Smooth muscle cell (in vitro differentiated cells): ENCODE measurements around the gene NFATC1. TPM values are rescaled to one million over a fixed set of nuclear protein-coding genes. Genes with fewer than 3 reads are reported as not detected.

Source experiments
- DNase-seq: peaks from one replicate; lab custom pipeline; 2025; ENCODE audit not compliant: unreplicated experiment; lab: John Stamatoyannopoulos, UW
- H2AFZ ChIP-seq: fragments of 200-600 bp; sonication (generic); 2 replicates; pipeline ENCODE4 v1.6.0; 2016; ENCODE audit warnings: antibody characterized with exemption, low read depth, mild to moderate bottlenecking
- H3F3A ChIP-seq: fragments of 200-600 bp; sonication (generic); 2 replicates; pipeline ENCODE4 v1.6.0; 2017; ENCODE audit warnings: antibody characterized with exemption, low read depth
- H3K27ac ChIP-seq: fragments of 200-600 bp; sonication (generic); 2 replicates; pipeline ENCODE4 v1.5.1; 2016; ENCODE audit warnings: low read depth, mild to moderate bottlenecking
- H3K27me3 ChIP-seq: fragments of 200-600 bp; sonication (generic); 2 replicates; pipeline ENCODE4 v1.6.1; 2016; ENCODE audit warnings: low read depth, mild to moderate bottlenecking
- H3K36me3 ChIP-seq: fragments of 200-600 bp; sonication (generic); 2 replicates; pipeline ENCODE4 v1.5.1; 2016; ENCODE audit warnings: low read depth
- H3K4me1 ChIP-seq: fragments of 200-600 bp; sonication (generic); 2 replicates; pipeline ENCODE4 v1.5.1; 2016; ENCODE audit warnings: low read depth
- H3K4me2 ChIP-seq: fragments of 200-600 bp; sonication (generic); 2 replicates; pipeline ENCODE4 v1.6.0; 2016; ENCODE audit warnings: mild to moderate bottlenecking
- H3K4me3 ChIP-seq: fragments of 200-600 bp; sonication (generic); 2 replicates; pipeline ENCODE4 v1.5.1; 2016; ENCODE audit warnings: mild to moderate bottlenecking
- H3K79me2 ChIP-seq: fragments of 200-600 bp; sonication (generic); 2 replicates; pipeline ENCODE4 v1.6.0; 2016; ENCODE audit warnings: low read depth, mild to moderate bottlenecking
- H3K9ac ChIP-seq: fragments of 200-600 bp; sonication (generic); 2 replicates; pipeline ENCODE4 v1.6.0; 2016; ENCODE audit warnings: low read depth
- H3K9me3 ChIP-seq: fragments of 200-600 bp; sonication (generic); replicated peaks from 2 replicates; pipeline ENCODE4 v1.5.1; 2016; ENCODE audit warnings: low read depth
- H4K20me1 ChIP-seq: fragments of 200-600 bp; sonication (generic); 2 replicates; pipeline ENCODE4 v1.6.0; 2016; ENCODE audit warnings: low read depth
- WGBS: methylation state at CpG from one replicate; pipeline ENCODE4 v1.1.7; 2016; ENCODE audit warnings: low lambda C conversion rate; 5-methylcytosine and 5-hydroxymethylcytosine counted together
- polyA plus RNA-seq: library from polyadenylated mRNA; unstranded; fragments of >200 nt; fragmentation: Nextera tagmentation; extraction: Ambion mirVana; gene quantifications from 2 replicates; pipeline ENCODE4 v1.2.1, GENCODE V29; 2016
- total RNA-seq: library from RNA; depleted of rRNA; stranded (reverse); fragments of >200 nt; gene quantifications from 2 replicates; pipeline ENCODE4 v1.2.3, GENCODE V29; 2014
- TF ChIP-seq, protein P1 (sequence below): fragments of 200-600 bp; sonication (generic); IDR thresholded peaks from 2 replicates; pipeline ENCODE4 v1.5.1; 2017; ENCODE audit warnings: borderline replicate concordance, mild to moderate bottlenecking, antibody characterized with exemption; ENCODE audit not compliant: insufficient read depth, poor library complexity, severe bottlenecking

NFATC1 gene
- total and polyA plus RNA-seq, 2 experiments from 2014 or later = 13.1 to 19.2 TPM

DNA sequence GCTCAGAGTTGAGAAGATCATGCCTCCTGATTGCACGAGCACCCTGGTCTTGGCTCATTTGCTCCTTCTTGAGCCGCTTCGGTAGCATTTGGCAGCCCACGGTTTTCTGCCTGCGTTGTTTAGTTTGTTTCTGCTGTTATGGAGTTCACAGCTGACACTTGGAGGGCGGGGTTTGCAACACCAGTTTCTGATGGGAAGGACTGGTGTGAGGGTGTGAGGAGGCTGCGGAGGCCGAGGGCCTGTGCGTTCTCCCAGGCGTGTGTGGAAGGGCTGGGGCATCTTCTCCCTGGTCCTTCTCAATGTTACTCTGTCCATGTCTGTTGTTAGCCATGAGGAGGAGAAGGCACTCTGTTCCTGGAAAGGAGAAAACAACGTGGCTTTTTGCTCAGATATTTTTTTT lies 22.9 kb downstream of the NFATC1 start:
- 88% methylated on average over 11 of the region's 11 CpGs for WGBS
- DNase-seq = no peak
- no peak overlapping the region for H3K4me2 ChIP-seq
- H3F3A ChIP-seq = no peaks in the 10 kb centered on the region
- H3K9ac ChIP-seq = no peak overlapping the region
- peaks cover 39% of the 10 kb centered on the region for H3K79me2 ChIP-seq
- no peaks in the 10 kb centered on the region for H3K4me1 ChIP-seq
- H2AFZ ChIP-seq = no peak overlapping the region
- no peaks in the 10 kb centered on the region for H3K27me3 ChIP-seq
- H3K36me3 ChIP-seq = no peaks in the 10 kb centered on the region
- H3K27ac ChIP-seq = no peak overlapping the region
- no peak overlapping the region for H3K4me3 ChIP-seq
- TF ChIP-seq, protein P1, sequence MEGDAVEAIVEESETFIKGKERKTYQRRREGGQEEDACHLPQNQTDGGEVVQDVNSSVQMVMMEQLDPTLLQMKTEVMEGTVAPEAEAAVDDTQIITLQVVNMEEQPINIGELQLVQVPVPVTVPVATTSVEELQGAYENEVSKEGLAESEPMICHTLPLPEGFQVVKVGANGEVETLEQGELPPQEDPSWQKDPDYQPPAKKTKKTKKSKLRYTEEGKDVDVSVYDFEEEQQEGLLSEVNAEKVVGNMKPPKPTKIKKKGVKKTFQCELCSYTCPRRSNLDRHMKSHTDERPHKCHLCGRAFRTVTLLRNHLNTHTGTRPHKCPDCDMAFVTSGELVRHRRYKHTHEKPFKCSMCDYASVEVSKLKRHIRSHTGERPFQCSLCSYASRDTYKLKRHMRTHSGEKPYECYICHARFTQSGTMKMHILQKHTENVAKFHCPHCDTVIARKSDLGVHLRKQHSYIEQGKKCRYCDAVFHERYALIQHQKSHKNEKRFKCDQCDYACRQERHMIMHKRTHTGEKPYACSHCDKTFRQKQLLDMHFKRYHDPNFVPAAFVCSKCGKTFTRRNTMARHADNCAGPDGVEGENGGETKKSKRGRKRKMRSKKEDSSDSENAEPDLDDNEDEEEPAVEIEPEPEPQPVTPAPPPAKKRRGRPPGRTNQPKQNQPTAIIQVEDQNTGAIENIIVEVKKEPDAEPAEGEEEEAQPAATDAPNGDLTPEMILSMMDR = no peak
- no peaks in the 10 kb centered on the region for H3K9me3 ChIP-seq
- H4K20me1 ChIP-seq = peaks cover 86% of the 10 kb centered on the region

DNA sequence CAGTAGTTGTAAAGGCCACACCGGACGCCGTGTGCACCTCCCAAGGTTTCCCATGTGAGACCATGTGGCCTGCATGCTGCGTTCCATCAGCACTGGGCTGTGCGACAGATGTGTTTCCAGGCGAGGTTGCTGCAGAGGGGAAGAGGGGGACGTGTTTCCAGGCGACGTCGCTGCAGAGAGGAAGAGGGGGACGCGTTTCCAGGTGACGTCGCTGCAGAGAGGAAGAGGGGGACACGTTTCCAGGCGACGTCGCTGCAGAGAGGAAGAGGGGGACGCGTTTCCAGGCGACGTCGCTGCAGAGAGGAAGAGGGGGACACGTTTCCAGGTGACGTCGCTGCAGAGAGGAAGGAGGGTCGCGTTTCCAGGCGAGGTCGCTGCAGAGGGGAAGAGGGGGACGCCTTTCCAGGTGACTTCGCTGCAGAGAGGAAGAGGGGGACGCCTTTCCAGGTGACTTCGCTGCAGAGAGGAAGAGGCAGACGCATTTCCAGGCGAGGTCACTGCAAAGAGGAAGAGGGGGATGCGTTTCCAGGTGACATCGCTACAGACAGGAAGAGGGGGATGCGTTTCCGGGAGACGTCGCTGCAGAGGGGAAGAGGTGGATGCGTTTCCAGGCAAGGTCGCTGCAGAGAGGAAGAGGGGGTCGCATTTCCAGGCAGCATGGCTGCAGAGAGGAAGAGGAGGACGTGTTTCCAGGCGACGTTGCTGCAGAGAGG lies 24.5 kb downstream of the NFATC1 start:
- peaks cover 33% of the 10 kb centered on the region for H3K79me2 ChIP-seq
- H3K4me3 ChIP-seq = no peak overlapping the region
- no peak overlapping the region for H3K27ac ChIP-seq
- no peaks in the 10 kb centered on the region for H3K4me1 ChIP-seq
- no peaks in the 10 kb centered on the region for H3K9me3 ChIP-seq
- no peak overlapping the region for H2AFZ ChIP-seq
- H3K4me2 ChIP-seq = no peak overlapping the region
- 94% methylated on average over 39 of the region's 48 CpGs for WGBS
- H4K20me1 ChIP-seq = peaks cover 87% of the 10 kb centered on the region
- peaks cover 6% of the 10 kb centered on the region for H3F3A ChIP-seq
- no peaks in the 10 kb centered on the region for H3K27me3 ChIP-seq
- no peak for DNase-seq
- no peaks in the 10 kb centered on the region for H3K36me3 ChIP-seq
- TF ChIP-seq, protein P1 = no peak
- no peak overlapping the region for H3K9ac ChIP-seq

DNA sequence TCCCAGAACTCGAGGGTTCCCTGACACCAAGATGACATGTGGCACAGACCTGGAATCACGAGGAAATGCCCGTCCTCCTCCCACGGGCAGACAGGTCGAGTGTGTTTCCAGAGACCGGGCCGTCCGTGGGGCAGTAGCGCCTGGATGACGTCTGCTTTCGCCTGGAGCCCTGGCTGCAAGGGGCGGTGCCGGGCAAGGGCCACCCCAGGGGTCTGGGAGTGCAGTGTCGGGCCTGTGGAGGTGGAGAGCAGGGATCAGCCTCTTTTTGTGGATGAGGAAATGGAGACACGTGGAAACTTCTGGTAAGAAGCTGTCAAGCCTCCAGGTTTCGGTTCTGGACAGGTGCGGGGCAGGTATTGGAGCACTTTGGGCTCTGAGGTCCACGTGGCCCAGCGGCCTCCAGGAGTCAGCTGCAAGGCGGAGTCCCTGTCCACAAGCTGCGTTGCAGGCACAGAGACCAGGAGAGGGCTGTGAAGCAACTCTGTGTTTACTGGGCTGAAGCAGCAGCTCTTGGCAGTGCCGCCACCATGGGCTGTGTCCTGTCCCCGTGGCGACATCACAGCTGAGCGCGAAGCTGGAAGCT lies 25.6 kb downstream of the NFATC1 start:
- no peak overlapping the region for H3K9ac ChIP-seq

More for the DNA sequence above, 25.6 kb downstream of the NFATC1 start:
- H3K36me3 ChIP-seq = no peaks in the 10 kb centered on the region
- no peak overlapping the region for H3K27ac ChIP-seq
- no peak for DNase-seq
- H3K79me2 ChIP-seq = peaks cover 24% of the 10 kb centered on the region
- H3K27me3 ChIP-seq = no peaks in the 10 kb centered on the region
- H3K9me3 ChIP-seq = no peaks in the 10 kb centered on the region
- no peak overlapping the region for H3K4me2 ChIP-seq
- 89% methylated on average over 26 of the region's 26 CpGs for WGBS
- H3F3A ChIP-seq = peaks cover 6% of the 10 kb centered on the region
- H4K20me1 ChIP-seq = peaks cover 85% of the 10 kb centered on the region
- H2AFZ ChIP-seq = no peak overlapping the region
- TF ChIP-seq, protein P1 = no peak
- no peak overlapping the region for H3K4me3 ChIP-seq
- H3K4me1 ChIP-seq = no peaks in the 10 kb centered on the region
